NCI-H1436 treated with DMSO at 0.1 percent for 48 hours (cell line): Measurements from ENCODE around the gene GPATCH2L.

Experiments used
- DNase-seq: peaks from one replicate; lab custom pipeline; 2025; lab: John Stamatoyannopoulos, UW

GPATCH2L gene

GRCh38 chr14:76136476-76137110, 15.1 kb upstream of the GPATCH2L start:
- DNase-seq, result no peak

DNA sequence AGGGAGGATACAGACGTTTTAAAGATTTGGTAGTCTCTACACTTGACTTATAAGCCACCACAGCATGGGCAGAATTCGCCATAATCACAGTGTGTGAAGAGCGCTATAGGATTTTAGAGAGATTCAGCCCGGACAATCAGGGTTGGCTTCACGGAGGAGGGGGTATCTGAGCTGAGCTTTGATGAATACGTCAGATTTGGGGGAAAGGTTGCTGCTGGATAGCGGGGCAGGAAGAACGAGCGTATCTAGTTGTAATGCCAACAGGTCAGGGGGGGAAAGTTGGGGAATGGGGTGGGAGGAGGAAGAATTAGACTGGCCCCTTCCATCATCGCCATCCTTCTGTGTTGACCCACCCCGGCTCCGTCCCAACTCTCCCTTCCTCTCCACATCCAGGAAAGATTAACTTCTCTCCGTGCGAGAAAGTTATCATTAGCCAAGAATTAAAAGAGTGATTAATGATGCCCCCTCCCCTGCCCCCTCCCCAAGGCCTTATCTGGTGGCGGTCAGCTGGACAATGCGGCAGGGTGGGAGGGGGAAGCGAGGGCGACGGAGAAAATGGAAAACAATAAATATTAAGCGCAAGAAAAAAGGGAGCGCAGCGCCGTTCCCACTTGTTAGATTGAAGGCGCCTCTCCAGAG, 13.5 kb upstream of the GPATCH2L start:
- DNase-seq, result no peak

DNA sequence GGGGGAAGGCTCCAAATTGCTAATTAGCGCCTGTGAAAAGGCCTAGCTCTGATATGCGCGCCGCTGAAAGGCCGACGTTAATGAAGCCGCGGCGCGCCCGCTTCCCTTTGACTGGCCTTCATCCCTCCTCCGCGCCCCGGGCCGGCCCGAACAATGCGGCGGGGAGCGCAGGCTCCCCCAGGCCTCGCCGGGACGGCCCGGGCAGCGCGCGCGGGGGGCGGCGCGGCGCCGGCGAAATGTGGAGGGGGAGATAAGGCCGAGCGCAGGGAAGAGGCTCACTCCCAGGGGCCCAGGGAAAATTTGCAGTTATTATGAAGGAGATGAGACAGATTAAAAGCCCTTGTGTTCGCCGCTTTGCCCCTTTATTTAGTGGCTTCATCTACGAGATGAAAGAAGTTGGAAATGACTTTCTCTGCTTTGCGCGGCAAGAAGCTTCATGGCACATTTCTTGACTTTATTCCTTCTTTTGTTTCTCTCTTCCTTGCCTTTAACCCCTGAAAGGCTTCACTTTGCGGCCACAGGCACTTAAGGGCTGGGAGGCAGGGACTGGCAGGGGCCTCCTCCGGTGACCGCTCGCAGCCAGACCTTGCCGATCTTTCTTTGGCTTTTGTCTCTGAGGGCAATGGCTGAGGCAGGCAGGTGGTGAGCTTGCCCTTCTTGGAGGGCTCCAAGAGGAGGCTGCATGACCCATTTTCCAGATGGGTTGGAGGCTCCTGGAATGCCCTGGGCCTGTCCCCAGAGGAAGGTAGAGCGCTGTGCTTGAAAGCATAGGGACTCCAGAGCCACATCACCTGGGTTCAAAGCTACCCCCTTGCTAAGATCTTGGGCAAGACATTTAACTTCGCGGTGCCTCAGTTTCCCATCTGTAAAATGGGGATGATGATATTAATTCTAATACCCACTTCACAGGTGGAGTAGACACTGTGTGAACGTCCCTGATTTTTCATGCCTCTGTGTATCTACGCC, 12.7 kb upstream of the GPATCH2L start:
- DNase-seq, result no peak

- DNase-seq, result no peak
Observed at GRCh38 chr14:76143642-76144041, 8.1 kb upstream of the GPATCH2L start.

DNA sequence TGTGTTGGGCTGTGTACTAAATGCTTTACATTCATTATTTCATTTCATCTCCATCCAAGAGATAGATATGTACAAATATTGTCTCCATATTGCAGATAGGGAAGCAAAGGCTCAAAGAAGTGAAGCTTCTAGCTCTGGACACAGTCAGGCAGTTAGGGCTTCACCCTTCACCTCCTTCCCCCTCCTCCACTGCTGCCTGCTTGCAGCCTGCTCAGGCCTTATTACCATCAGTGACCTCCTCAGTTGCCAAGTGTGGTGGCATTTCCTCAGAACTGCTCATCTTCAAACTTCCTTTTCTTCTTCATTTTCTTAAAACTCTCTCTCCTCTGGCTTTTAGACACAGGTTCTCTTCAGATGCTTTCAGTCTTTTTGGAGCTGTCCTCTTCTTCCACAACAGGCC, 4.7 kb upstream of the GPATCH2L start:
- no peak for DNase-seq

DNA sequence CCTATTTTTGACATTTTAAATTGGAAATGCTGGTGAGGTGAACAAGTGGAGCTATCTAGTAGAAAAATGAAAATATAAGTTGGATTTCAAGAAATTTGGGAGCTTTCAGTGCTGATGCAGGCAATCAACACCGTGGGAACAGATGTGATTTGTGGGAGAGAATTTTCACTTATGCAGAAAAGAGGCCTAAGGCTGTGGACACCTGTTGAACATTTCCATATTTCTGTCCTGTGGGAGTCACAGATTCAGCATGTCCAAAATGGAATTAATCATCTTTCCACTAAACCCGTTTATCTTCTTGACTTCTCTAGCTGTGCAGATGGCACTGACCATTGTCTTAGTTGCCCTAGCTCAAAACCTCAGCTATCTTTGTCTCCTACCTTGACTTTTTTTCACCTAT, 2.5 kb upstream of the GPATCH2L start:
- DNase-seq, result no peak

DNA sequence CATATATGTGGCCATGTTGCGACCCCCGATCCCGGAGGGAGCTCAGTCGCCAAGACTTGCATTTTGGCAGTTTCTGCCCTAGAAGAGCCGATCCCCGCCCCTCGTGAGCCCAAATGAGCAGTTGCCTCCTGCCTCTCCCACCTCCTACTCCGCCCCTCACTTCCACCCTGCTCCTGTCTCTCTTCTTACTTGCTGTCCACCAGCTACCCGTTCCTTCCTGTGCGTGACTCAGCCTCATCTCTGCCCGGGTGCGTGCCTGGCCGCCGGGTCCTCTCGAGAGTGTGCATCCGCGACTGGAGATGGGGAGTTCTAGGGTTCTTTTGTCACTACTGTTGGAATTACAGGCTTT, 585 bp downstream of the GPATCH2L start:
- no peak for DNase-seq

DNA sequence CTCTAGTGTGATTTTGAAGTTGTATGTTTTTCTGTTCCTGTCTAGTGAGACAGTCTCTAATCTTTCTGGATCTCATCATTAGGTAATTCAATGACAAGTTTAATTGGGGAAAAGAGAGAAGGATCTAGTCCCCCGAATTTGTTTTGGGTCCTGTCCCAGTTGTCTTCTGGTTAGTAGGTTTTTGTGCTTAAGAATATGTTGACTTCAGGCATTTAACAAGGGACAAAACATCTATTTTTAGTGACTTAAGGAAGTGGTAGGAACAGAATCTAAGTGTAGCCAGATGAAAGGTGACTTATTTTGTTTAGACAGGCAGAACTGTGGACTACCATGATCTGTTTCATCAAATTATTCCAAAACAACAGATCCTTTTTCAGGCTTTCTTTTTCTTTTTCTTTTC, 2.2 kb downstream of the GPATCH2L start:
- no peak for DNase-seq

- DNase-seq, result no peak
Observed at GRCh38 chr14:76154539-76155126, 2.9 kb downstream of the GPATCH2L start.

- DNase-seq, result no peak
Observed at GRCh38 chr14:76163668-76164363, 12.1 kb downstream of the GPATCH2L start.

- DNase-seq, result no peak
Observed at GRCh38 chr14:76168531-76168930, 16.8 kb downstream of the GPATCH2L start.

- no peak for DNase-seq
Observed at GRCh38 chr14:76169776-76170175, 18.1 kb downstream of the GPATCH2L start.

DNA sequence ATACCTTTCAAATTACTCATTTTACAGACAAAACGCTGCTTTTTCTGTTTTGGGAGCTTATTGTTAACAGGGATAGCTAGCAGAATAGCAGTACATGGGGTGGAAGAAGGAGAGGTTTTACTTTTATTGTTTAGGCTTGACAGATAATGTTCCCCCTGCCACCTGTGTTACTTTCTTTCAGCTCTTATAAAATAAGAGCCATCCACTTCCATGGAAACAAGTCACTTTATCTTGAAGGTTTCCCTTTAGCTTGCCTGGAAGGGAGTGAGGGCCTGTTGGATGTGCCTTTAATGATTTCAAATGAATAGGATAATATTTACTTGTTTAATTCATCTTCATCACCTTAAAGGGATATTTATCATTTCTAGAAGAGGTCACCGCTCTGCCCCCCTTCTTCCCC, 23.3 kb downstream of the GPATCH2L start:
- DNase-seq, result no peak

DNA sequence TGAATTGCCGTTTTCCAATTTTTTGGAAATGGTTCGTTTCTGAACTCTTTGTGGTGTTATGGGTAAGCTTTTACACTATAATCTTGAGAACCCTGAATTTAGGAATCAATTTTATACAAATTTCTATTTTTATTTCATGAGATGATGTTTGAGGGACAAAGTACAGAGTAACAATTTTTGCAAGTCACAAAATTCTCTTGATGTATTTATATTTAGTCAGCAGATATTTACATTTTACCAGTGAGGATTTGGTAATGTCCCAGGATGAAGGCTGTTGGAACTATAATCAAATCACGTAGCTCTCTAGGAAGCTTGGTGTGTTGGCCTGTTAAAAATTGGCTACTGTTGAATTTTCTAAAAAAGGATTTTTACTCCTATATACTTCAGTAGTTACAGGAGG, 24.2 kb downstream of the GPATCH2L start:
- DNase-seq, result no peak

DNA sequence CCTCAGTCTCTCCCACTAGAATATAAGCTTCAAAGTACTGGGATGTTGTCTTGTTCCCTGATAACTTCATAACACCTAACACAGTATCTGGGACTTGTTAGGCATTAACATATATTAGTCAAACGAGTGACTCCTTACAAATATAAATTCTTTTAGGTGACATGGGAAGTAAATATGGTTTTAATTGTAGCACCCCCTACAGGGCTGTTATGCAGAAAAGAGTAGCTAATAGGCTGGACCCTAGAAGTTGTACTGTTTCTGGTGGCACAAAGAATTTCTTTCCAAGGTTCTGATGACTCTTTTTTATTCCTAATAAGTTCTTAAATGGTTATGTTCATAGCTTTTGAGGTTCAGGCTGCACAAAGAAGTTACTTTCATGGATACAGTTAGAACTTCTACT, 29.8 kb downstream of the GPATCH2L start:
- DNase-seq, result no peak

DNA sequence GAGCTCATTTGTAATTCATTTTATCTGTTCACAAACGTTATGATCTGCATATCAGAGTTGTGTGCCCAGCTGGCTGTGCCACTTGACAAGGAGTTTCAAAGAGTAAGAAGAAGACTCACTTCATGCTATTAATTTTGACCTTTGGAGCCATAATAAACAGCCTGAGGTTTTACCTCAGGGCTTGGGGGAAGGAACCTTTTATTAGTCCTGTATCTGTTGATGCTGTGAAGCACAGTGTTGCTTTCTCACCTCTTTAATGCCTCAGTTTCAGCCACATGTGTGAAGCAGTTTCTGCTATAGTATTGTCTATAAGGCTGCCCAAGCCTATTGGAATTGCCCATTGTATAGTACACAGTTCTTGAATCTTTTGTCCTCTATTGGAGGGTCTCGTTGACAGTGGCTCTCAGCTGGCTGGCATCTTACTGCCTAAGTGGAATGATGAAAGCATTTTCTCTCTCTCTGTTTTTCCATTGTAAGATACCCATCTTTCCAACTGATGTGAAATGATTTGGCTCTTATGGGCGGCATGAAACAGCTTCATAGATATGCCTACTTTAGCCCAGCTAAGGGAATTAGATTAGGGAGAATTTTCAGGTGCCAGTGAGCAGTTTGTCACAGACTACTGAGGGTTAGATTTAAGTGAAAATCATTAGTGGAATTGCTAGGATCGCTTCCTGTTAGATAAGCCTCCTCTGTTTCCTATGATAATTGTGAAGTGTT, 34.7 kb downstream of the GPATCH2L start:
- DNase-seq, result no peak

DNA sequence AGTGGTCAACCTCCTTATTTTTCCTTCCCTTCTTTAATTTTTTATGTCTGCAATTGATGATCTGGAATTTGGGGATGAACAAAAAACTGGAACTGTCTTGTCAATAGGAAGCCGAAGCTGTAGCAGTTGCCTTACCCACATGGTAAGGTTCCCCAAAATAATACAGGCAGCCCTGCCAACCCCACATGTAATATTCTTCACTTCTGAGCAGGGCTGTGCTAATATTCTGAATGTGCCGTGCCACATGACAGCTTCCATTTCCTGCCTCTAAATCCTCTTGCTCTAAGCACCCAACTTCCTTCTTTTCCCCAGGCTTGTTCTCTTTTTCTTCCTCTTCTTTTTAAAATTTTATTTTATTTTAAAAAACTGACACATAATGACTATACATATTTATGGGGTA, 39.6 kb downstream of the GPATCH2L start:
- DNase-seq, result no peak

DNA sequence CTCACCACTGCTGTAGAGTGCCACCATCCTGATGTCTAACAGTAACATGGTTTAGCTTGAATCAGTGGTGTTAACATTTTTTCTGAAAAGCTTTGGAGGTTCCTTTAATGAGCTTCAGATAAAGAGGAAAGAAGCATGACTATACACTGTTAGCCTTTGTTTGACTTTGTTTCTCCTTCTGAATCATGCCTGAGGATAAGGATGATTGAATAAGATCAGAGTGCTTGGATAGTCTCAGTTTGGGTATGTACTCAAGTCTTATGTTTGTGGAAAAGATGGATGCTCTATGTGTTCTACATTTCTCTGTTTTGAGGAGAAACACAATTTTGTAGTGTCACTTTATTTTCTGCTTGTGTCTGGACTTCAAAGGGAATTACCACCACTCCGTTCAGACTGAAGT, 42.0 kb downstream of the GPATCH2L start:
- no peak for DNase-seq

- DNase-seq, result no peak
Observed at GRCh38 chr14:76194327-76194726, 42.6 kb downstream of the GPATCH2L start.

DNA sequence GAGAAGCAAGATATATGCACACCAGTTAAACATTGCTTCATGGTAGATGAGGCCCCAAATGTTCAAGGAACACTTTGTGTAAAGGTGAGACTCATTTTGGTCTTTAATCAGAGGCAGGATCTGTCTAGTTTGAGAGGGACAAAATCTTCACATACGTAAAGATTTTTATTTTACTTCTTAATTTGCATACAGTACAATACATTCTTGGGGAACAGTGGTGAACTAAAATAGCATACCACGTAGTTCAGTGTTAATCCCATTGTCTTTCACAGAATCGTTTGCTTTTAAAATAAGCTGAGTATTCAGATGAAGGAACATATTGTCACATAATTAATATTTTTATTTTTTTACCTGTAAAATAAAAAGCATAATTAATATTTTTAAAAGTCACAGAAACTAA, 43.3 kb downstream of the GPATCH2L start:
- no peak for DNase-seq

- DNase-seq, result no peak
Observed at GRCh38 chr14:76196980-76197695, 45.4 kb downstream of the GPATCH2L start.
